NB4 (cell line): Measurements from ENCODE around the gene SEMA4A.

ENCODE experiments used
- DNase-seq: peaks from one replicate; pipeline ENCODE4 v3.0.0; 2010; ENCODE audit warnings: low read depth
- H3K4me3 ChIP-seq: one replicate; pipeline ENCODE4 v1.5.1; 2011; ENCODE audit warnings: mild to moderate bottlenecking, low read depth, low read length, moderate library complexity
- MYC ChIP-seq: IDR thresholded peaks from 2 replicates; pipeline ENCODE4 v1.6.1; 2011; ENCODE audit warnings: low read depth, low read length
- POLR2A ChIP-seq: IDR thresholded peaks from 2 replicates; pipeline ENCODE4 v1.6.1; 2011; ENCODE audit warnings: mild to moderate bottlenecking; ENCODE audit not compliant: insufficient read length; ENCODE audit errors: extremely low read depth
- TF ChIP-seq, protein P1 (sequence below): IDR thresholded peaks from 2 replicates; pipeline ENCODE4 v1.6.1; 2011; ENCODE audit warnings: low read depth, low read length
- TF ChIP-seq, protein P2 (sequence below): IDR thresholded peaks from one replicate; pipeline ENCODE4 v1.5.1; 2012; ENCODE audit warnings: low read depth, low read length

The SEMA4A gene

DNA sequence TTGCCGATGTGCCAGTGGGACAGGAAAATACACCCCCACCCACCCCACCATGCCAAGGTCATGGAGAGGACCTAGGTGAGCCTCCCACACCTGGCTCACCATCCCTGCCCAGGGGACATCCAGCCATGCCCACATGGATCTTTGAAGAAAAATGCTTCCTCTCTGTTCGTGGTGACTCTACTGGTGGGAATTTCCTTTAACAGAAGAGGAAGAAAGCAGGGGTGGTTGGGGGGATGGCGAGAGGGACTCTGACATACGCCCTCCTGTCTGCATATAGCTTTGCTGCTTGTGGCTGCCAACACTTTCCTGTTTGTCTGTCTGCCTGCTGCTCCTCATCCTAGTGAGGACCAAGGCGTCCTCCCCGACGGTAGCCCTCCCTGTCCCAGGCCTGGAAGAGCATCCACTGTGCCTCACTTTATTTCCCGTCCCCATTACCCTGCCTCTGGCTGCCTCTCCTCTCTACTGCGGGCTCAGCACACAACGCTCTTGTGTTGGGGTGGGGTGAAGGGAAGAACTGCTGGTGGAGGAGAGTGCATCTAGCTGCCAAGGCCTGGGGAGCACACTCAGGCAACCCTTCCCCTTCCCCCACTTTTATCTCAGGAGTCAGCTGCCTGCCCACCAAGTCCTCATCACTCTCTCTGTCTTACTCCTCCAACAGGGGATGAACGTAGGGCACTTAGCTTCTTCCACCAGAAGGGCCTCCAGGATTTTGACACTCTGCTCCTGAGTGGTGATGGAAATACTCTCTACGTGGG lies 2.5 kb downstream of the SEMA4A start:
- no peak for DNase-seq
- TF ChIP-seq, protein P1, sequence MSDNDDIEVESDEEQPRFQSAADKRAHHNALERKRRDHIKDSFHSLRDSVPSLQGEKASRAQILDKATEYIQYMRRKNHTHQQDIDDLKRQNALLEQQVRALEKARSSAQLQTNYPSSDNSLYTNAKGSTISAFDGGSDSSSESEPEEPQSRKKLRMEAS, result no peak
- TF ChIP-seq POLR2A (no peak), MYC (no peak)
- TF ChIP-seq, protein P2, sequence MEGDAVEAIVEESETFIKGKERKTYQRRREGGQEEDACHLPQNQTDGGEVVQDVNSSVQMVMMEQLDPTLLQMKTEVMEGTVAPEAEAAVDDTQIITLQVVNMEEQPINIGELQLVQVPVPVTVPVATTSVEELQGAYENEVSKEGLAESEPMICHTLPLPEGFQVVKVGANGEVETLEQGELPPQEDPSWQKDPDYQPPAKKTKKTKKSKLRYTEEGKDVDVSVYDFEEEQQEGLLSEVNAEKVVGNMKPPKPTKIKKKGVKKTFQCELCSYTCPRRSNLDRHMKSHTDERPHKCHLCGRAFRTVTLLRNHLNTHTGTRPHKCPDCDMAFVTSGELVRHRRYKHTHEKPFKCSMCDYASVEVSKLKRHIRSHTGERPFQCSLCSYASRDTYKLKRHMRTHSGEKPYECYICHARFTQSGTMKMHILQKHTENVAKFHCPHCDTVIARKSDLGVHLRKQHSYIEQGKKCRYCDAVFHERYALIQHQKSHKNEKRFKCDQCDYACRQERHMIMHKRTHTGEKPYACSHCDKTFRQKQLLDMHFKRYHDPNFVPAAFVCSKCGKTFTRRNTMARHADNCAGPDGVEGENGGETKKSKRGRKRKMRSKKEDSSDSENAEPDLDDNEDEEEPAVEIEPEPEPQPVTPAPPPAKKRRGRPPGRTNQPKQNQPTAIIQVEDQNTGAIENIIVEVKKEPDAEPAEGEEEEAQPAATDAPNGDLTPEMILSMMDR, result no peak
- no peak overlapping the region for H3K4me3 ChIP-seq

DNA sequence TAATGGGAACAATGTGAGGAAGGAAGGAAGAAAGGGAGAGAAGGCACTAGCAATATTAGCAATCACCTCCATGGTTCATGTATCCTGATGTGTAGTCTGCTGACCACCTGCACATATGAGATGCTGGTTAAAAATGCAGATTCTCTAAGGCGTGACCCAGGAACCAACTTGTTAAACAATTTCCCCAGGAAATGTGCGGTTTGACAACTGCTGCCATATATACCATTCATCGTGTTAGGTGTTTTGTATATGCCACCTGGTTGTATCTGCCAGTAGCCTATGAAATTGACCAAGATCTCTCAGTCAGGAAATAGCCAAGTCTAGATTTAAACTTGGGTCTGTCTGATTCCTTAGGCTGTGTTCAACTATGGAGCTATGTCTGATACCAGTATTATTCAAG lies 4.1 kb downstream of the SEMA4A start:
- TF ChIP-seq POLR2A (no peak), MYC (no peak)
- no peak overlapping the region for H3K4me3 ChIP-seq
- DNase-seq, result no peak

DNA sequence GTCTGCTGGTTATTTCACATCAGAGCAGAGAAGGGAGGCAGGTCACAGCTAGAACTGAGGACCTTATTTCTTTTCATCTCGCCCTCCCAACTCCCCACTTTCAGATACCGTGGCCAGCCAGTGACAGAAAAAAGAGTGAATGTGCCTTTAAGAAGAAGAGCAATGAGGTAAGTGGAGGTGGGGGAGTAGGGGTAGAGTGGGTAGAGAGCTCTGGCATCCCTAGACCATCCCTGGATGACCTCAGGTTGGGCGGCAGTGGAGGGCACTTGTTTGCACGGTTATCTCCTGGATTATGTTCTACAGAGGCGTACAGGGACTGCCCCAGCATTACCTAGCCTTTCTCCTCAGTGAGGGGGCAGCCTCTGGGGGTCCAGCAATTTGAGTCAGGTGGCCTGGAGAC lies 4.6 kb downstream of the SEMA4A start:
- no peak for TF ChIP-seq MYC
- H3K4me3 ChIP-seq, result no peak overlapping the region
- no peak for DNase-seq

DNA sequence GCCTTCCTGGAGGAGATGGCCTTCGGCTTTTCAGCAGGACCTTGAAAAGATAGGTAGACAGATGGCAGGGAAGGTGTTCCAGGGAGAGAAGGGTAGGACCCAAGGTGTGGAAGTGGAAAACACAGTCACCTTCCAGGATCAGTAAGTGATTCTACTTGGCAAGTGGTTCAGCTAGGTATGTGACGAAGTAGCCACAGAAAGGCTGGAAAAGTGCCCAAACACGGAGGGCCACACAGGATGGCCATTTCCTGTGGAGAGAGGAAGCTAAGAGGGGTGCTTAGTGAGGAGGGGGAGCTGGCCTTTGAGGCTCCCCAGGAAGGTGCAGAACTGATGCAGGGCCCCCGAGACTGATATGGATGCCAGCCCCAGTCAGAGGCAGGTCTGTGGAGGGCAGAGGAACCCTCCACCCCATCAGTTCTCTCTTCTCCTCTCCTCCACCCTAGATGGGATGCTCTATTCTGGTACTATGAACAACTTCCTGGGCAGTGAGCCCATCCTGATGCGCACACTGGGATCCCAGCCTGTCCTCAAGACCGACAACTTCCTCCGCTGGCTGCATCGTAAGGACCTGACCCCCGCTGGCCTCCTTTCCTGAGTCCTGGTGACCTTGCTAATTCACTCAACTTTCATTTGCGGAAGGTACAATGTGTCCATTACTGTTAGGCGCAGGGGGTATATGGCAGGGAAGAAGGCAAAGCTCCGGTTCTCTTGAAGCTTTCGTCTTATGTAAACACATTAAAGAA lies 6.8 kb downstream of the SEMA4A start:
- H3K4me3 ChIP-seq, result no peak overlapping the region
- TF ChIP-seq, protein P1, result no peak
- TF ChIP-seq, protein P2, result no peak
- TF ChIP-seq POLR2A (no peak), MYC (no peak)
- no peak for DNase-seq

DNA sequence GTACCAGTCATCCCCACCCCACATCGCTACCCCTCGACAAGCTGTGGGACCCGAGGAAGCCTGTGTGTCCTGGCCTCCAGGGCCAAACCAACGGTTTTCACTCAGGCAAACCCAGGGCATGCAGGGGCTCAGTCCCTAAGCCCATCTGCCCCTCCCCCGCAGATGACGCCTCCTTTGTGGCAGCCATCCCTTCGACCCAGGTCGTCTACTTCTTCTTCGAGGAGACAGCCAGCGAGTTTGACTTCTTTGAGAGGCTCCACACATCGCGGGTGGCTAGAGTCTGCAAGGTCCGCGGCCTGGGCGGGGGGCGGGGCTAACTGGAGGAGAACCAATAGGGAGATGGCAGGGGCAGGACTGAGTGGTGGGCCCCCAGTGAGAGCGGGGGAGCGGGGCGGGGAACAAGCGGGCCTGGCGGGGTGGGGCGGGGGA lies 7.4 kb downstream of the SEMA4A start:
- DNase-seq, result no peak
- no peak overlapping the region for H3K4me3 ChIP-seq
- TF ChIP-seq, protein P2, result no peak
- no peak for TF ChIP-seq POLR2A
- TF ChIP-seq MYC, result no peak
- TF ChIP-seq, protein P1, result no peak

DNA sequence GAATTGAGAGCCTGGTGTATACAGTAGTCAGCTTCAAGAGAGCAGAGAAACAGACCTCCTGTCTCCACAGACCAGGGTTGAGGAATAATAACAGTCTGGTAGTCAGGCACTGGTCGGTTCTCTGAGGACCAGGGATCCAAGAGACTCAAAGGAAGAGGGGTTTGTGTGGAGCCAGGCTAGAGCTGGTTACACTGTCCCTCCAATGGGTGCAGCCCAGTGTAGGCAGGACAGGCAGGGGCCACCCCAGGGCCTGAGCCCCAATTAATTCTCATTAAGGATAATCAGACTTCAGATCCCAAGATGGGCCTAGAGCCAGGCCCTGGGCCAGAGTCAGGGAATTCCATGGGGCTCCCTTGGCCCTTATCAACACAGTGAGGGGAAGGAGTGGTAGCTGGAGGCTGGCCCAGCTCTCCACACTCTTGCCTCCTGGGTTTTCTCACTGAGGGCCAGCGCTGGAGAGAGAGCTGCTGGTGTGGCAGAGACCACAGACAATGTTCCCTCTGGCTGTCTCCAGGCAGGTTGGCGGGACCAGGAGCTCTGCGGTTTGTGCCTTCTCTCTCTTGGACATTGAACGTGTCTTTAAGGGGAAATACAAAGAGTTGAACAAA lies 9.1 kb downstream of the SEMA4A start:
- no peak overlapping the region for H3K4me3 ChIP-seq
- TF ChIP-seq MYC (no peak), POLR2A (no peak)
- TF ChIP-seq, protein P1, result no peak
- TF ChIP-seq, protein P2, result no peak
- no peak for DNase-seq
